HS-5 (cell line): ENCODE data around the gene TLR10.
"Not testable (repeated sequence)": the region's sequence is repeated elsewhere in the genome, so short reads cannot be mapped to it uniquely, and the experiment has no call there.

Experiments used
- DNase-seq: peaks from one replicate; pipeline ENCODE4 v3.0.0-alpha.2; 2012; ENCODE audit warnings: low read depth

The TLR10 gene, protein sequence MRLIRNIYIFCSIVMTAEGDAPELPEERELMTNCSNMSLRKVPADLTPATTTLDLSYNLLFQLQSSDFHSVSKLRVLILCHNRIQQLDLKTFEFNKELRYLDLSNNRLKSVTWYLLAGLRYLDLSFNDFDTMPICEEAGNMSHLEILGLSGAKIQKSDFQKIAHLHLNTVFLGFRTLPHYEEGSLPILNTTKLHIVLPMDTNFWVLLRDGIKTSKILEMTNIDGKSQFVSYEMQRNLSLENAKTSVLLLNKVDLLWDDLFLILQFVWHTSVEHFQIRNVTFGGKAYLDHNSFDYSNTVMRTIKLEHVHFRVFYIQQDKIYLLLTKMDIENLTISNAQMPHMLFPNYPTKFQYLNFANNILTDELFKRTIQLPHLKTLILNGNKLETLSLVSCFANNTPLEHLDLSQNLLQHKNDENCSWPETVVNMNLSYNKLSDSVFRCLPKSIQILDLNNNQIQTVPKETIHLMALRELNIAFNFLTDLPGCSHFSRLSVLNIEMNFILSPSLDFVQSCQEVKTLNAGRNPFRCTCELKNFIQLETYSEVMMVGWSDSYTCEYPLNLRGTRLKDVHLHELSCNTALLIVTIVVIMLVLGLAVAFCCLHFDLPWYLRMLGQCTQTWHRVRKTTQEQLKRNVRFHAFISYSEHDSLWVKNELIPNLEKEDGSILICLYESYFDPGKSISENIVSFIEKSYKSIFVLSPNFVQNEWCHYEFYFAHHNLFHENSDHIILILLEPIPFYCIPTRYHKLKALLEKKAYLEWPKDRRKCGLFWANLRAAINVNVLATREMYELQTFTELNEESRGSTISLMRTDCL

DNA sequence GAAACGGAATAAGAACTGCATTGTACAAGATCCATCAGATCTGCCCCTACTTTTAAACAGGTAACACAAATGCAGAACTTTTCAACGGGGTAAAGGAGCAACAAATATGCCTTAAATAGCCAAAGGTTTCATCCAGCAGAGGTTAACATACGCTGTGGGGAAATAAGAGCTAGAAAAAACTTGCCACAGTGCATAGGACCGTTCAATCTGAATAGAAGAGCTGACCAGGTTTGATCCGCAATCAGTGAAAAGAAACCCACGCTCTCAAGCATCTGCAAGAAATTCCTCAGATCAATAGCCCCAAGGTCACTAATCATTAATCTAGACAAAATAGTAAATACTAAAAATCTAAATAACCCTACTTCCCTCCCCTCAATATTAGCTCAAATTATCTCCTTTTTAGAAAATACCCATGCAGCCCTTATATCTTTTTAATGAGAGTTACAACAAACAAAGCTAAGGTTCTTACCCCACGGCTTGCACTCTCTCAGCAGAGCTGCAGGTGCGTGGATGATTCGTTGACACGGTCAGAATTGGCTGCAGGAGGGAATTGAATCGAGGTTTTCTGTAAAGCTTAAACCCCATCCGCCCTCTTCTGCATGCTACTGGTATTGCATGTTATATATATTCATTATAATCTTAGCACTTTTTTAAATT is at the start of gene TLR10:
Gene TLR10, minus strand, starts transcription at position 539 of the 657 bp plus-strand sequence. CDS start 7,400 bp downstream, outside the sequence.
- no peak for DNase-seq

DNA sequence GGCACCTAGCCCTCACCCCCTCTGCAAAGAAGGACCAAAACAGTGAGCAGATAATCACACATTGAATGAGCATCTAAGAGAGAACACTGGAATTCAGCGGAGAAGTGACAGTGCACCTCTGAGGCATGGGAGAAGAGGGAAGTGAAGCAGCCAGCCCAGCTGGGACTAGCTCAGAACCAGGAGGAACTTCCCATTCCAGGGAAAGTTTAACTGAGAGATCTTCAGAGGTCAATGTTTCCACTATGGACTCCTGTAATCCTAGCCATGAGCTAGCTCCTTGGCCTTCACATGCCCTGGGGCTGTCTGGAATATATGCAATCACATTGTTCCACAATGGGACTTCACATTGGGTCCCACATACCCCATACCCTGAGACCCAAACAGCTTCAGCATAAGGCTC is 49.4 kb upstream of the TLR10 start:
- no peak for DNase-seq

DNA sequence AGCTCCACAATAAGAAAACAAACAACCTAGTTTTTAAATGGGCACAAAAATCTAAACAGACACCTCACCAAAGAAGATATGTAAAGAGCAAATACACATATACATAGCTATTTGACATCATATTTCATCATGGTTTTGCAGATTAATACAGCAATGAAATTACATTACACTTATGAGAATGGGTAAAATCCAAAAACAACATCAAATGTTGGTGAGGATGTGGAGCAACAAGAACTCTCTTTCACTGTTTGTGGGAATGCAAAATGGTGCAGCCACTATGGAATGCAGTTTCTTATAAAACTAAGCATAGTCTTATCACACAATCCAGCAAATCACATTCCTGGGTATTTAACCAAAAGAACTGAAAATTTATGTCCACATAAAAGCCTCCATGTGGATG is 48.9 kb upstream of the TLR10 start:
- no peak for DNase-seq

DNA sequence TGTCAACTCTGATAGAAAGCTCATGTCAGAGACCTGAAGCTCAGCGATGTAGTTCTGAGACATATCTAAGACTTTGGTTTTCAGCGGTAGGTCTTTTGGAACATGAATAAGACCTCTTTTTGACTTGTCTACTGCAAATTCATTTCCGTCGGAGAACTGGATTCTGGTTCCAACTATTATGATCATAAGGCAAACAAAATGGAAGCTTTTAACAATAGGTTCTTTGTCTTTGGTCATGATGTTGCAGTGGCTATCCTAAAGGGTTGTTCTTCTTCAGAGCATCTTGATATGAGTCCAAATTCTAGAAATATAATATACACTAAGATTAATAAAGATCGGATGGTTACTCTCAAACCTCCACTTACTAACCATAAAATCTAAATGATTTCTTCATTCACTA is 46.4 kb upstream of the TLR10 start:
- no peak for DNase-seq

DNA sequence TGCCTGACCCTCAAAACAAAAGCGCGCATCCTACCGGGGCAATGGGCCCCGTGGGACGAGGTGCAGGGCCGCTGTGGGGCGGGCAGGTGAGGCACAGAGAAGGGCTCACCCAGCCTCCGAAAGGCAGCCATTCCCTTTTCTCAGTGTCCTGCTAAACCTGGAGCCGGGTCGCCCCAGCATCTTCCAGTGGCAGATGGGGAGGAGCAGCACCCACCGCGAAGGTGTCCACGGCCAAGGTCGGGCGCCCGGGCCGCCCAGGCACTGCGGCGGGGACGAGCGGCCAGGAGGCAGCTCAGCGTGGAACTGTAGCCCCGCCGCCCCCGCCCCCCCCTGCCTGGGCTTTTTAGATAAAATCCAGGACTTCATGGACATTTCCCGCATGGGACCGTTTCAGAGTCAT is 41.0 kb upstream of the TLR10 start:
- DNase-seq, result no peak

DNA sequence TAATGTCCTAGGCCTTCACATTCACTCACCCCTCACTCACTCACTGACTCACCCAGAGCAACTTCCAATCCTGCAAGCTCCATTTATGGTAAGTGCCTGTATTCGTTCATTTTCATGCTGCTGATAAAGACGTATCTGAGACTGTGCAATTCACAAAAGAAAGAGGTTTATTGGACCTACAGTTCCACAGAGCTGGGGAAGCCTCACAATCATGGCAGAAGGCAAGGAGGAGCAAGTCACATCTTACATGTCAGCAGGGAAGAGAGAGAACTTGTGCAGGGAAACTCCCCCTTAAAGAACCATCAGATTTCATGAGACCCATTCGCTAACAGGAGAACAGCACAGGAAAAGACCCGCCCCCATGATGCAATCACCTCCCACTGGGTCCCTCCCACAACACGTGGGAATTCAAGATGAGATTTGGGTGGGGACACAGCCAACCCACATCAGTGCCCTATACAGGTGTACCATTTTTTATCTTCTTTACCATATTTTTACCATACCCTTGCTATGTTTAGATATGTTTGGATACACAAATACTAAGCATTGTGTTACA is 40.0 kb upstream of the TLR10 start:
- DNase-seq, result no peak

DNA sequence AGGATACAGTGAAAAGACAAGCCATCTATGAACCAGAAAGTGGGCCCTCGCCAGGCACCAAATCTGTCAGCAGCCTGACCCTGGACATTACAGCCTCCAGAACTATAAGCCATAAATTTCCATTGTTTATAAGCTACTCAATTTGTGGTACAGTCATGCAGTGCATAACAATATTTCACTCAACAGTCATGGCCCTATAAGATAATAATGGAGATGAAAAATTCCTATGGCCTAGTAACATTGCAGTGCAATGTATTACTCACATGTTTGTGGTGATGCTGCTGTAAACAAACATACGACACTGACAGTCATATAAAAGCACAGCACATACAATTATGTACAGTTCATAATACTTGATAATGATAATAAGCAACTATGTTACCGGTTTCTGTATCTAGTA is 38.9 kb upstream of the TLR10 start:
- no peak for DNase-seq

DNA sequence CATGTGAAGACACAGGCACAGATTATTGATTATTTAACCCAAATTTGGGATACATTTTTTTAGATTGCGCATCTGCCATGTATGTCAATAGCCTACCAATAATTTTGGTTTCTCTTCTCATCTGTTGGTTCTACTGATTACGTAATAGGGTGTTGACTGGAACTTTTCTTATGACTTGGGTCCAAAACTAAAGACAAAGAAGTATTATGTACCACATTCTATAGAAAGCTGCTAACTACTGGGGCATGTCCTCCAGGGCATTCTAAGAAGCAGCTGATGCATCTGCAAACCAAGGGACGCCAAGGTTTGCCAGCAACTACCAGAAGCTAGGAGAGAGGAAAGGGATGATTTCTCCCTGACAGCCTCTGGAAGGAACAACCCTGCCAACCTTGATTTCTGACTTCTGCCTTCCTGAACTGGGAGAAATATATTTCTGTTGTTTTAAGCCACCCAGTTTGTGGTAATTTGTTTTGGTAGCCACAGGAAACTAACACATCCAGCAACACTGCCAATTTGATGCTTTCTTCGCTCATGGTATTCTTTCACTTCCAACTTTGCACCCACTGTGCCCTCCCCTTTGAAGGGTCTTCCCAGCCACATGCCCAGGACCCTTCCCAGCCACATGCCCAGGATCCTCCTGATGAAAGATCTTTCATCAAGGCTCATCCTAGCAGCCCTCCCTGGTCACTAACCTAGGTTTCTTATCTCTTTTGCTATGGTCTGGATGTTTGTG is 37.7 kb upstream of the TLR10 start:
- DNase-seq, result no peak

DNA sequence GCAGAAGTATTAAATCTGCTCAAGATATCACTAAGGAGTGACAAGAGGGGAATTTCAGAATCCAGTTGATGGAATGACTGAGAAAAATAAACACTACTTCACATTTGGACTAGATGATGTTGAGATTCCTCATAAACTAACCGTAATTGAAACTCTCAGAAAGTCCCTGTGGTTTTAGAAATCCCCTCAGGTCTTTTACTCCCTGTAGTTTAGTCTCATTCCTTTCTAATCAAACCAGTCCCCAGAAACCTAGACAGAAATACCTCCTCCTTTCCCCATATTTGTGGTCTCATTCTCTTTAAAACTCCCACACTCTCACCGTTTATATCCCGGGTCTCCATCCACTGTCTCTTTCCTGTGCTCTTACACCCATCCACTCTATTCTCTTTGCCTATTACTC is 36.8 kb upstream of the TLR10 start:
- DNase-seq, result no peak

DNA sequence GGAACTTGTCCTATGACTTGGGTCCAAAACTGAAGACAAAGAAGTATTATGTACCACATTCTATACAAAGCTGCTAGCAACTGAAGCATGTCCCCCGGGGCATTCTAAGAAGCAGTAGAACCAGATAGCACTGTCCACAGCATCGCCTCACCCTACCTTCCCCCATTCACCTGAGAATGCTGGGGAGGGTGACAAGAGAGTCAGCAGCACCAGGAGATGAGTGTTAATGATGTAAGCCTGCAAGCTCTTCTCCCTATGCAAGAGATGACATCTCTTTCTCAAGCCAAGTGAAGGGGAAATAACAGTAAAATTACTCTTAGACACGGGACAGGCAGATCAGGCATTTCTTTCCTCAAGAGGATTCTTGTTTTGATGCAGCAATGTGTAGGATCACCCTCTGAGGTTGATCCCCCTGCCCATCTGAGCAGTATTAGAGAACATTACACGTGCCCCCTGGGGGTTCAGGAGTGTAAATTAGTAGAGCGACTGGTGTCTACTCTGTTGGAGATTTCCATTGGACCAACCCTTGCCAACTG is 35.7 kb upstream of the TLR10 start:
- DNase-seq, result no peak

DNA sequence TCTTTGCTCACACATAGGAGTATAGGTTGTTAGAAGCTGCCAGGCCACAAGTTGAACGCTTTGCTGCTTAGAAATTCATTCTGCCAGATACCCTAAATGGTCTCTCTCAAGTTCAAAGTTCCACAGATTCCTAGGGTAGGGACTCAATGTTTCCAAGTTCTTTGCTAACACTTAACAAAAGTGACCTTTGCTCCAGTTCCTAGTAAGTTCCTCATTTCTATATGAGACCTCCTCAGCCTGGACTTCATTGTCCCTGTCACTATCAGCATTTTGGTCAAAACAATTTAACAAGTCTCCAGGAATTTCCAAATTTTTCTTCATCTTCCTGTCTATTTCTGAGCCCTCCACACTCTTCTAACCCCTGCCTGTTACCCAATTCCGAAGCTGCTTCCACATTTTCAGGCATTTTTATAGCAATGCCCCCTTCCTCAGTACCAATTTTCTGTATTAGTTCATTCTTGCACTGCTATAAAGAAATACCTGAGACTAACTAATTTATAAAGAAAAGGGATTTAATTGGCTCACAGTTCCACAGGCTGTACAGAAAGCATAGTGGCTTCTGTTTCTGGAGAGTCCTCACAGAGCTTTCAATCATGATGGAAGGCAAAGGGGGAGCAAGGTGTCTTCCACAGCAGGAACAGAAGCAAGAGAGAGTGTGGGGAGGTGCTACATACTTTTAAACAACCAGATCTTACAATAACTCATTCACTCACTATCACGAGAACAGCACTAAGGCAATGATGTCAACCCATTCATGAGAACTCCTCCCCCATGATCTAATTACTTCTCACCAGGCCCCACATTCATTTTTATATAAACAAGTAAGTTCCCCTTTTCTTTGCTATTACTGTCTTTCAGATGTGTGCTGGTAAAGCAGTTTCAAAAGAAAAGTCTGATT is 33.3 kb upstream of the TLR10 start:
- DNase-seq, result no peak

DNA sequence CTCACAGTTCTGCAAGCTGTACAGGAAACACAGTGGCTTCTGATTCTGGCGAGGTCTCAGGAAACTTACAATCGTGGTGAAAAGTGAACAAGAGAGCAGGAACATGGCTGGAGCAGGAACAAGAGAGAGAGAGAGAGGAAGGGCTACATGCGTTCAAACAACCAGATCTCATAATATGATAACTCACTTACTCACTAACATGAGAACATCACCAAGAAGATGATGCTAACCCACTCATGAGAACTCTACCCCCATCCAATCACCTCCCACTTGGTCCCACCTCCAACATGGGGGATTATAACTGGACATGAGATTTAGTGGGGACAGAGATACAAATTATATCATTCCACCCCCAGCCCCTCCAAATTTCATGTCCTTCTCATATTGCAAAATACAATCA is 31.6 kb upstream of the TLR10 start:
- DNase-seq, result no peak

DNA sequence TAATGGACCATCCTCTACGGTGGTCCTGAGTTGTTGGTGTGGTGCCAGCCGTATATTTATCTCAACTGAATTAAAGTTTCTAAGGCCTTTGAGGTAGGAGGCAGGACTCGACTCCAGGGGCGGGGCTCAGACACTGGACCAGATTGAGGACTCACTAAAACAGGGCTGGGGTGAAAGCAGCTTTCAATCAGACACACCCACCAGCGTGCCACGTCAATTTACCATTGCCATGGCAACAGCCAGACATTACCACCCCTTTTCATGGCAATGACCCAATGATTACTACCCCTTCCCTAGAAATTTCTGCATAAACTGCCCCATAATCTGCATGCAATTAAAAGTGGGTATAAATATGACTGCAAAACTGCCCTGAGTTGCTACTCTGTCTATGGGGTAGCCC is 28.5 kb upstream of the TLR10 start:
- DNase-seq, result no peak

DNA sequence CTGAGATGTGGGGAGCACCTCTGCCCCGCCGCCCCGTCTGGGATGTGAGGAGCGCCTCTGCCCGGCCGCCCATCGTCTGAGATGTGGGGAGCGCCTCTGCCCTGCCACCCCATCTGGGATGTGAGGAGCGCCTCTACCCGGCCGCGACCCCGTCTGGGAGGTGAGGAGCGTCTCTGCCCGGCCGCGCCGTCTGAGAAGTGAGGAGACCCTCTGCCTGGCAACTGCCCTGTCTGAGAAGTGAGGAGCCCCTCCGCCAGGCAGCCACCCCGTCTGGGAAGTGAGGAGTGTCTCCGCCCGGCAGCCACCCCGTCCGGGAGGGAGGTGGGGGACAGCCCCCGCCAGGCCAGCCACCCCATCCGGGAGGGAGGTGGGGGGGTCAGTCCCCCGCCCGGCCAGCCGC is 24.7 kb upstream of the TLR10 start:
- DNase-seq, result not testable (repeated sequence)

DNA sequence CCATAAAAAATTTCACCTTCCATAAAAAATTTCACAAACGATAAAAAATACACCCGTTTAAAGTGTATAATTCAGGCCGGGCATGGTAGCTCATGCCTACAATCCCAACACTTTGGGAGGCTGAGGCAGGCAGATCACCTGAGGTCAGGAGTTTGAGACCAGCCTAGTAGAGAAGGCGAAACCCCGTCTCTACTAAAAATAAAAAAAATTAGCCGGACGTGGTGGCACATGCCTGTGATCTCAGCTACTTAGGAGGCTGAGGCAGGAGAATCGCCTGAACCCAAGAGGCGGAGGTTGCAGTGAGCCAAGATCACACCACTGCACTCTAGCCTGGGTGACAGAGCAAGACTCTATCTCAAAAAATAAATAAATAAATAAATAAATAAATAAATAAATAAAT is 23.5 kb upstream of the TLR10 start:
- not testable (repeated sequence) for DNase-seq

DNA sequence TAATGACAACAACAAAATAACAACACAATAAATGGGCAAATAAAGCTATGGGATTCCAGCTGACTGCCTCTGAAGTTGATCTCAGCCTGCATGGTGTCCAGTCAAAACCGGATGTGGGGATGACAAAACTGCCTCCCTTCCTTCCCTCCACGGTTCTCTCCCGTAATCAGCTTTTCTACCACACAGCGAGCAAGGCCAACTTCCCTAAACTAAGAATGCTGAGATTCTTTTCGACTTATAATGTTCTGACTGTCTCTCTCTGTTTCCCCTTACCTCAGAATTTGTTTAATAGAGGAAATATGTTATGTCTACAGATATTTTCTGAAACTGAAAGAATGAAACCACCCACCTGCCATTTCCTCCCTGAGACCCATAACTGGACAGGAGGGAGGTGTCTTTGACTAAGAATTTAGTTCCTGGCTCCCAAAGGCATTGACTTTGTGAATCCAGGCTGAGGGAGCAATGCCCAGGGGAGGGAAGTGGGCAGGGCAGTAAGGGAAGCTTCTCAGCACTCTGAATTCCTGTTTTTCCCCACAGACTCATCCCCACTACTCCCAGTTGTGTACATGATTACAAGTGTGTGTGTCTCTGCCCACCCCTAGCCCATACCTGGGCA is 22.8 kb upstream of the TLR10 start:
- no peak for DNase-seq

DNA sequence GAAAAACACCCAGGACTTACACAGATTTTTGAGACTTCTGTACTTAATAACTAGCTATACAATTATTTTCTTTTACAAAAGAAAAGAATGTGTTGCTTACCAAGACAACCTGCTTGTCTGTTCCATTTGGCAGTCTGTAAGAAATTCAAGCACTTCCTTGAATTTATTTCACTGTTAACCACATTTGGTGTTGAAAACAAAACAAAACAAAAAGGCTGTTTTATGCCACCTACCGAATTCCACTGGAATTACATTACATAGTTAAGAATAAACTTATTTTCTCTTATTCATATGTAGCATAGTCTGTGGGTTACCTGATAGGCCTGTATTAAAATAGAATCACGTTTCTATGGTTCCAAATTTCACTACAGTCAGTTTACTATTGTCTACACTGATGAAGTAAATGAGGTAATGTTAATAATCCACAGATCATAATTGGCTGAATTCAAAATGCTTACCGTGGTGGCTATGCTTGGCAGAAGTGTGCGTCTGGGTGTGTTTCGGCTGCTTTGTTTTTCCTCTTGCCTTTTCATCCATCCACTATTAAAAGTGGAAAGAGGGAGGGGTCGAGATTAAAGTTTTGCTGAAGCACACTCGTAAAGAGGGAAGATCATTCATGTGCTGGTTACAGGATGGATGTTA is 22.0 kb upstream of the TLR10 start, which contains the start of gene TLR1:
Gene TLR1, minus strand, starts transcription at position 138 of the 642 bp plus-strand sequence. CDS start 5,960 bp downstream, outside the sequence.
- DNase-seq, result no peak

DNA sequence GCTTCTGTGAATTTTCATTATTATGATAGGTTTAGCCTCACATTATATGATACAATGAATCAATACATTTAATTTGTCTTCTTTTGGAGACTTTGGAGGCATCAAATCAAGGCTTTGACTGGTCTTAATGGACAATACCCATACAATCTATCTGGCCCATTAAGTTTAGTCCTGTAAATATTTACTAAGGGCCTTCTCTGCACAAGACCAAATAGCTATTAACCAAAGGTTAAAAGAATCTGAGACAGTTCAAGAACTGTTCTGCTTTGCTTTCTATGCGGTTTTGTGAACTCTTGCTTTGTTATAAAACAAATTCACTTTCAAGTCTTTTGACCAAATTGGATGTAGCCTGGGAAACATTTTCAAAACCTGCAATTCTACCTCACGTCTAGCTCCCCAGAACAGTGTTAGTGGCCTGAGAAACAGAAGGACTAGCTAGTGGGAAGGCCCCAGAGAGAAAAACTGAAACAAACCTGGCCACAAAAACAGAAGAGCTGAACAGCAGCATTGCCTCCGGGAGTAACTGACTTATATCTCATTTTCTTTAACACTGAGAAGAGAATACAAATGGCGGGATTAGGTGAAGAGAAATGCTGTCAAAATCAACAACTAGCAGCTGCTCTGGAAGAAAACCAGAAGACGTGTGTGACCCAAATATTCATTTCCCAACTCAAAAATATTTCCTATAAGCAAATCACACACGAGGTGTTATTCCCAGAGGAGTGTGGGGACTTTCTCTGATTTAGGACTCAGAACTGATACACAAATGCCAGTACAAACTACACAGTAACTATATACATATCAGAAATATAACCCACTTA is 21.3 kb upstream of the TLR10 start:
- DNase-seq, result no peak
